B cell (primary cell): ENCODE measurements around the gene NANS.

Experiments used
- EZH2 ChIP-seq: IDR thresholded peaks from 2 replicates; pipeline ENCODE4 v1.6.1; 2012; ENCODE audit warnings: borderline replicate concordance, low read depth, mild to moderate bottlenecking, moderate library complexity, low read length; ENCODE audit not compliant: insufficient read depth, poor library complexity, severe bottlenecking
- TF ChIP-seq, protein P1 (sequence below): fragments of 200-600 bp; IDR thresholded peaks from one replicate; pipeline ENCODE4 v1.8.0; 2022; ENCODE audit warnings: antibody characterized with exemption, mild to moderate bottlenecking

DNA sequence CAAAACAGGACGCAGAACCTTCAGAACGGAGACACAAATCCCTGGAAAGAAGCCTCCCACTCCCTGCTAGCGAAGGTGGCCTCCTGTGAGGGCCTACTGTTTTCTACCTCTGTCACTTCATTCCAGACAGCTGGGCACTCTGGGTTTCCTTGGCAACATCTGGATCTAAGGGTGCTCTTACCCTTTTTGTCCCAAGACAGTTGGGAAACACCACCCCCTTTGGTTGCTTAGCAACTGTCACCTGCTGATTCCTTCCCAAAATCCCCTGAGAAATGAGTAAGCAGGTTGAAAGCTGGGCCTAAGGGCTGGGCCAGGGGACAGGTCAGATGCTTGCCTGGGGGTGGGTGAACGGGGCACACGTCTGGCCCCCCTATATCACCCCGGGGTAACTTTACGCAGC is 29.4 kb downstream of the NANS start:
- TF ChIP-seq, protein P1, sequence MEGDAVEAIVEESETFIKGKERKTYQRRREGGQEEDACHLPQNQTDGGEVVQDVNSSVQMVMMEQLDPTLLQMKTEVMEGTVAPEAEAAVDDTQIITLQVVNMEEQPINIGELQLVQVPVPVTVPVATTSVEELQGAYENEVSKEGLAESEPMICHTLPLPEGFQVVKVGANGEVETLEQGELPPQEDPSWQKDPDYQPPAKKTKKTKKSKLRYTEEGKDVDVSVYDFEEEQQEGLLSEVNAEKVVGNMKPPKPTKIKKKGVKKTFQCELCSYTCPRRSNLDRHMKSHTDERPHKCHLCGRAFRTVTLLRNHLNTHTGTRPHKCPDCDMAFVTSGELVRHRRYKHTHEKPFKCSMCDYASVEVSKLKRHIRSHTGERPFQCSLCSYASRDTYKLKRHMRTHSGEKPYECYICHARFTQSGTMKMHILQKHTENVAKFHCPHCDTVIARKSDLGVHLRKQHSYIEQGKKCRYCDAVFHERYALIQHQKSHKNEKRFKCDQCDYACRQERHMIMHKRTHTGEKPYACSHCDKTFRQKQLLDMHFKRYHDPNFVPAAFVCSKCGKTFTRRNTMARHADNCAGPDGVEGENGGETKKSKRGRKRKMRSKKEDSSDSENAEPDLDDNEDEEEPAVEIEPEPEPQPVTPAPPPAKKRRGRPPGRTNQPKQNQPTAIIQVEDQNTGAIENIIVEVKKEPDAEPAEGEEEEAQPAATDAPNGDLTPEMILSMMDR, result no peak
- TF ChIP-seq EZH2, result no peak
